ENCODE data around the gene CA10.

CA10 gene

GRCh38 chr17:52106072-52106471, 52.4 kb downstream of the CA10 start:
- H3K36me3 ChIP-seq (ENCODE audit: control insufficient read depth in 1 of 2, insufficient read depth in 2 of 2, low read length in 2 of 2) = no peaks in the 10 kb centered on the region

GRCh38 chr17:52105591-52105990, 52.9 kb downstream of the CA10 start:
- no peak overlapping the region for H3K4me3 ChIP-seq (ENCODE audit: low read depth in 1 of 2, low read length in 2 of 2)
- H3K27ac ChIP-seq (ENCODE audit: low read length) = no peak overlapping the region
- no peaks in the 10 kb centered on the region for H3K36me3 ChIP-seq (ENCODE audit: control insufficient read depth in 1 of 2, insufficient read depth in 2 of 2, low read length in 2 of 2)
- no peaks in the 10 kb centered on the region for H3K9me3 ChIP-seq (ENCODE audit: control insufficient read depth in 1 of 2, low read length in 2 of 2)
- no peaks in the 10 kb centered on the region for H3K27me3 ChIP-seq (ENCODE audit: low read depth, low read length)
- no peaks in the 10 kb centered on the region for H3K4me1 ChIP-seq (ENCODE audit: control insufficient read depth in 1 of 2, insufficient read depth in 2 of 2, low read length in 2 of 2)

More at GRCh38 chr17:52106072-52106471, 52.4 kb downstream of the CA10 start:
- Histone ChIP-seq H3K27ac (ENCODE audit: low read length) (no peak overlapping the region), H3K27me3 (ENCODE audit: low read depth, low read length) (no peaks in the 10 kb centered on the region), H3K4me3 (ENCODE audit: low read depth in 1 of 2, low read length in 2 of 2) (no peak overlapping the region), H3K9me3 (ENCODE audit: control insufficient read depth in 1 of 2, low read length in 2 of 2) (no peaks in the 10 kb centered on the region), H3K4me1 (ENCODE audit: control insufficient read depth in 1 of 2, insufficient read depth in 2 of 2, low read length in 2 of 2) (no peaks in the 10 kb centered on the region)

- Histone ChIP-seq H3K27ac (ENCODE audit: low read length) (no peak overlapping the region), H3K9me3 (ENCODE audit: control insufficient read depth in 1 of 2, low read length in 2 of 2) (no peaks in the 10 kb centered on the region), H3K4me3 (ENCODE audit: low read depth in 1 of 2, low read length in 2 of 2) (no peak overlapping the region), H3K4me1 (ENCODE audit: control insufficient read depth in 1 of 2, insufficient read depth in 2 of 2, low read length in 2 of 2) (no peaks in the 10 kb centered on the region), H3K36me3 (ENCODE audit: control insufficient read depth in 1 of 2, insufficient read depth in 2 of 2, low read length in 2 of 2) (no peaks in the 10 kb centered on the region), H3K27me3 (ENCODE audit: low read depth, low read length) (no peaks in the 10 kb centered on the region)
Observed at GRCh38 chr17:52096056-52096455, 62.5 kb downstream of the CA10 start.

GRCh38 chr17:52084176-52084575, 74.3 kb downstream of the CA10 start:
- Histone ChIP-seq H3K4me1 (ENCODE audit: control insufficient read depth in 1 of 2, insufficient read depth in 2 of 2, low read length in 2 of 2) (no peaks in the 10 kb centered on the region), H3K9me3 (ENCODE audit: control insufficient read depth in 1 of 2, low read length in 2 of 2) (no peaks in the 10 kb centered on the region), H3K4me3 (ENCODE audit: low read depth in 1 of 2, low read length in 2 of 2) (no peak overlapping the region), H3K36me3 (ENCODE audit: control insufficient read depth in 1 of 2, insufficient read depth in 2 of 2, low read length in 2 of 2) (no peaks in the 10 kb centered on the region), H3K27me3 (ENCODE audit: low read depth, low read length) (no peaks in the 10 kb centered on the region), H3K27ac (ENCODE audit: low read length) (no peak overlapping the region)

- H3K9me3 ChIP-seq (ENCODE audit: control insufficient read depth in 1 of 2, low read length in 2 of 2) = no peaks in the 10 kb centered on the region
- no peak overlapping the region for H3K4me3 ChIP-seq (ENCODE audit: low read depth in 1 of 2, low read length in 2 of 2)
- H3K4me1 ChIP-seq (ENCODE audit: control insufficient read depth in 1 of 2, insufficient read depth in 2 of 2, low read length in 2 of 2) = no peaks in the 10 kb centered on the region
- no peaks in the 10 kb centered on the region for H3K27me3 ChIP-seq (ENCODE audit: low read depth, low read length)
- H3K36me3 ChIP-seq (ENCODE audit: control insufficient read depth in 1 of 2, insufficient read depth in 2 of 2, low read length in 2 of 2) = no peaks in the 10 kb centered on the region
- no peak overlapping the region for H3K27ac ChIP-seq (ENCODE audit: low read length)
Observed at GRCh38 chr17:52079496-52079895, 79.0 kb downstream of the CA10 start.

GRCh38 chr17:52071712-52072111, 86.8 kb downstream of the CA10 start:
- H3K27ac ChIP-seq (ENCODE audit: low read length) = no peak overlapping the region
- no peak overlapping the region for H3K4me3 ChIP-seq (ENCODE audit: low read depth in 1 of 2, low read length in 2 of 2)
- H3K4me1 ChIP-seq (ENCODE audit: control insufficient read depth in 1 of 2, insufficient read depth in 2 of 2, low read length in 2 of 2) = no peaks in the 10 kb centered on the region
- no peaks in the 10 kb centered on the region for H3K27me3 ChIP-seq (ENCODE audit: low read depth, low read length)
- H3K36me3 ChIP-seq (ENCODE audit: control insufficient read depth in 1 of 2, insufficient read depth in 2 of 2, low read length in 2 of 2) = no peaks in the 10 kb centered on the region
- H3K9me3 ChIP-seq (ENCODE audit: control insufficient read depth in 1 of 2, low read length in 2 of 2) = peaks cover 0 to 6% of the 10 kb centered on the region in 2 donors

GRCh38 chr17:52064791-52065211, 93.7 kb downstream of the CA10 start:
- Histone ChIP-seq H3K27ac (ENCODE audit: low read length) (no peak overlapping the region), H3K4me3 (ENCODE audit: low read depth in 1 of 2, low read length in 2 of 2) (no peak overlapping the region), H3K4me1 (ENCODE audit: control insufficient read depth in 1 of 2, insufficient read depth in 2 of 2, low read length in 2 of 2) (no peaks in the 10 kb centered on the region), H3K36me3 (ENCODE audit: control insufficient read depth in 1 of 2, insufficient read depth in 2 of 2, low read length in 2 of 2) (no peaks in the 10 kb centered on the region), H3K27me3 (ENCODE audit: low read depth, low read length) (no peaks in the 10 kb centered on the region), H3K9me3 (ENCODE audit: control insufficient read depth in 1 of 2, low read length in 2 of 2) (peaks cover 0 to 6% of the 10 kb centered on the region in 2 donors)

GRCh38 chr17:52049496-52049895, 109.0 kb downstream of the CA10 start:
- Histone ChIP-seq H3K27me3 (ENCODE audit: low read depth, low read length) (no peaks in the 10 kb centered on the region), H3K4me1 (ENCODE audit: control insufficient read depth in 1 of 2, insufficient read depth in 2 of 2, low read length in 2 of 2) (no peaks in the 10 kb centered on the region), H3K4me3 (ENCODE audit: low read depth in 1 of 2, low read length in 2 of 2) (no peak overlapping the region), H3K36me3 (ENCODE audit: control insufficient read depth in 1 of 2, insufficient read depth in 2 of 2, low read length in 2 of 2) (no peaks in the 10 kb centered on the region), H3K27ac (ENCODE audit: low read length) (no peak overlapping the region), H3K9me3 (ENCODE audit: control insufficient read depth in 1 of 2, low read length in 2 of 2) (no peaks in the 10 kb centered on the region)

GRCh38 chr17:52049051-52049450, 109.5 kb downstream of the CA10 start:
- Histone ChIP-seq H3K4me1 (ENCODE audit: control insufficient read depth in 1 of 2, insufficient read depth in 2 of 2, low read length in 2 of 2) (no peaks in the 10 kb centered on the region), H3K4me3 (ENCODE audit: low read depth in 1 of 2, low read length in 2 of 2) (no peak overlapping the region), H3K36me3 (ENCODE audit: control insufficient read depth in 1 of 2, insufficient read depth in 2 of 2, low read length in 2 of 2) (no peaks in the 10 kb centered on the region), H3K9me3 (ENCODE audit: control insufficient read depth in 1 of 2, low read length in 2 of 2) (no peaks in the 10 kb centered on the region), H3K27me3 (ENCODE audit: low read depth, low read length) (no peaks in the 10 kb centered on the region), H3K27ac (ENCODE audit: low read length) (no peak overlapping the region)

- H3K27ac ChIP-seq (ENCODE audit: low read length) = no peak overlapping the region
- H3K9me3 ChIP-seq (ENCODE audit: control insufficient read depth in 1 of 2, low read length in 2 of 2) = no peaks in the 10 kb centered on the region
- no peaks in the 10 kb centered on the region for H3K4me1 ChIP-seq (ENCODE audit: control insufficient read depth in 1 of 2, insufficient read depth in 2 of 2, low read length in 2 of 2)
- no peaks in the 10 kb centered on the region for H3K27me3 ChIP-seq (ENCODE audit: low read depth, low read length)
- H3K36me3 ChIP-seq (ENCODE audit: control insufficient read depth in 1 of 2, insufficient read depth in 2 of 2, low read length in 2 of 2) = no peaks in the 10 kb centered on the region
- H3K4me3 ChIP-seq (ENCODE audit: low read depth in 1 of 2, low read length in 2 of 2) = no peak overlapping the region
Observed at GRCh38 chr17:52048137-52048898, 110.2 kb downstream of the CA10 start.

GRCh38 chr17:52047086-52047485, 111.4 kb downstream of the CA10 start:
- Histone ChIP-seq H3K36me3 (ENCODE audit: control insufficient read depth in 1 of 2, insufficient read depth in 2 of 2, low read length in 2 of 2) (no peaks in the 10 kb centered on the region), H3K4me1 (ENCODE audit: control insufficient read depth in 1 of 2, insufficient read depth in 2 of 2, low read length in 2 of 2) (no peaks in the 10 kb centered on the region), H3K27me3 (ENCODE audit: low read depth, low read length) (no peaks in the 10 kb centered on the region), H3K9me3 (ENCODE audit: control insufficient read depth in 1 of 2, low read length in 2 of 2) (no peaks in the 10 kb centered on the region), H3K4me3 (ENCODE audit: low read depth in 1 of 2, low read length in 2 of 2) (no peak overlapping the region), H3K27ac (ENCODE audit: low read length) (no peak overlapping the region)

GRCh38 chr17:52041123-52041617, 117.3 kb downstream of the CA10 start:
- H3K27ac ChIP-seq (ENCODE audit: low read length) = no peak overlapping the region
- no peaks in the 10 kb centered on the region for H3K9me3 ChIP-seq (ENCODE audit: control insufficient read depth in 1 of 2, low read length in 2 of 2)
- H3K4me1 ChIP-seq (ENCODE audit: control insufficient read depth in 1 of 2, insufficient read depth in 2 of 2, low read length in 2 of 2) = no peaks in the 10 kb centered on the region
- H3K4me3 ChIP-seq (ENCODE audit: low read depth in 1 of 2, low read length in 2 of 2) = no peak overlapping the region
- H3K27me3 ChIP-seq (ENCODE audit: low read depth, low read length) = no peaks in the 10 kb centered on the region
- H3K36me3 ChIP-seq (ENCODE audit: control insufficient read depth in 1 of 2, insufficient read depth in 2 of 2, low read length in 2 of 2) = no peaks in the 10 kb centered on the region
